Fibroblast of lung (primary cell): ENCODE data around the gene D2HGDH. TPM values are rescaled to one million over a fixed set of nuclear protein-coding genes. Genes with fewer than 3 reads are reported as not detected.

Experiments
- DNase-seq, 2 donors: peaks; one replicate each; pipeline versions ENCODE4 v3.0.0 to v3.0.0-alpha.2; 2010; ENCODE audit warnings: low read depth in 2 of 2
- H2AFZ ChIP-seq: 2 replicates; pipeline ENCODE4 v1.5.1; 2012; ENCODE audit warnings: low read length, control low read depth, inconsistent platforms
- H3K27ac ChIP-seq: 2 replicates; pipeline ENCODE4 v1.5.1; 2011; ENCODE audit warnings: low read length, control low read depth; ENCODE audit not compliant: insufficient read depth
- H3K27me3 ChIP-seq: 2 replicates; pipeline ENCODE4 v1.5.1; 2011; ENCODE audit warnings: mild to moderate bottlenecking, low read length; ENCODE audit not compliant: control insufficient read depth, insufficient read depth
- H3K36me3 ChIP-seq: 2 replicates; pipeline ENCODE4 v1.5.1; 2011; ENCODE audit warnings: low read length; ENCODE audit not compliant: control insufficient read depth, insufficient read depth
- H3K4me1 ChIP-seq: 2 replicates; pipeline ENCODE4 v1.5.1; 2011; ENCODE audit warnings: low read length; ENCODE audit not compliant: control insufficient read depth, insufficient read depth; ENCODE audit errors: extremely low read depth
- H3K4me2 ChIP-seq: 2 replicates; pipeline ENCODE4 v1.5.1; 2011; ENCODE audit warnings: low read length, control low read depth; ENCODE audit not compliant: insufficient read depth; ENCODE audit errors: extremely low read depth
- H3K4me3 ChIP-seq, 4 experiments: fragments of 200-600 bp in 1 of 4; sonication (generic) in 1 of 4; replicated peaks in 1 of 4; 2 replicates each; pipeline ENCODE4 v1.5.1; 2011 to 2016; ENCODE audit warnings: low read length in 4 of 4, low read depth in 3 of 4, mild to moderate bottlenecking in 3 of 4, control low read depth in 2 of 4, inconsistent platforms in 1 of 4, mixed read lengths in 1 of 4; ENCODE audit not compliant: insufficient read depth in 1 of 4; ENCODE audit errors: control extremely low read depth in 1 of 4
- H3K79me2 ChIP-seq: 2 replicates; pipeline ENCODE4 v1.5.1; 2012; ENCODE audit warnings: mild to moderate bottlenecking, low read length, inconsistent platforms; ENCODE audit not compliant: control insufficient read depth, insufficient read depth
- H3K9ac ChIP-seq: 2 replicates; pipeline ENCODE4 v1.5.1; 2011; ENCODE audit warnings: mild to moderate bottlenecking, low read length, control low read depth; ENCODE audit not compliant: insufficient read depth
- H3K9me3 ChIP-seq: 2 replicates; pipeline ENCODE4 v1.5.1; 2012; ENCODE audit warnings: low read depth, low read length; ENCODE audit not compliant: control insufficient read depth, insufficient read depth
- H4K20me1 ChIP-seq: 2 replicates; pipeline ENCODE4 v1.5.1; 2011; ENCODE audit warnings: low read length; ENCODE audit not compliant: control insufficient read depth, insufficient read depth; ENCODE audit errors: extremely low read depth
- EZH2 ChIP-seq: IDR thresholded peaks from 2 replicates; pipeline ENCODE4 v1.5.1; 2012; ENCODE audit warnings: low read length, control low read depth, mild to moderate bottlenecking; ENCODE audit errors: missing control alignments
- polyA plus RNA-seq, 2 donors: library from polyadenylated mRNA; depleted of rRNA in 1 of 2; stranded (reverse) in 1 of 2; unstranded in 1 of 2; fragments of >200 nt; gene quantifications; 2 replicates each; pipeline ENCODE4 v1.2.1, GENCODE V29; 2011 to 2012; ENCODE audit warnings: missing spikeins in 1 of 2
- total RNA-seq: library from RNA; depleted of rRNA; stranded (reverse); fragments of >200 nt; gene quantifications from 2 replicates; pipeline ENCODE4 v1.2.1, GENCODE V29; 2014
- TF ChIP-seq, protein P1 (sequence below), 2 donors: IDR thresholded peaks in 1 of 2; conservative IDR thresholded peaks in 1 of 2; 1 replicate in 1 of 2; 2 replicates in 1 of 2; pipeline ENCODE4 v1.5.1; 2011 to 2012; ENCODE audit warnings: low read length in 2 of 2, control low read depth in 1 of 2, inconsistent platforms in 1 of 2, low read depth in 1 of 2, mild to moderate bottlenecking in 1 of 2

Gene D2HGDH
- total and polyA plus RNA-seq, 2 donors (not counting 1 experiment from before 2014, with no cell fraction given), result 5.7 to 28.4 TPM

DNA sequence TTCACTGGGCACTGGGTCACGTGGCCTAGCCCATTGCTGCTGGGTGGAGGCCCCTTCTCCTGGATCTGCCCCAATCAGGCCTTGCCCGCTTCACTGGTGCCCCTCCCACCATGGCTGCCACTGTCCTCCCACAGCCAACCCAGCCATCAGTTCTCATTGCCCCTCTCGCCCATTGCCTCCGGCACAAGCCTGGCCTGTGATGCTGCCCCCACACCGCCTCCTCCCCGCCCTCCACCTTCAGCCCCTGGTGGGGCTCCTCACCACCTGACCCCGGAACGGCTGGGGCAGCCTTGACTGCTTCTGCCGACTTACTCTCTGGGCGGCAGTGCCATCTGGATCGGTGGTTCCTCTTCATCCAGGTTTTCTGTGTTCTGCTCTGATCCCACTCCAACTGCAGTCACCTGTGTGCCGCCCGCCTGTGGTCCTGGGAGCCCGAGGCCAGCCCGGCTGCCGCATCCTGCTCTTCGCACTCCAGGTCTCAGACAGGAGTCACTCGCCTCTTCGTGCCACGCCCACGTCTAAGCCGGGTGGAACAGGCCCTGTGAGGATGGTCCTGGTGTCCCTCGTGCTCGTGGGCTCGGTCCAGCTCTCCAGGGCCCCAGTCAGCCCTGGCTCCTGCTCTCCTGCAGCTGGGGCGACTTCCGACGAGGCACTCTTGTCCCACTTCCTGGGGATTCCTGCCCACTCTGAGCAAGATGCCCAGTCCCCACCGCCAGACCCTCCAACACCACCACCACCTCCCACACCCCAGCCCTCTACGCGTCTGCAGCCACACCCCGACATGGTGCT, 14.2 kb downstream of the D2HGDH start:
- no peaks in the 10 kb centered on the region for H3K4me1 ChIP-seq
- H3K9me3 ChIP-seq, result no peaks in the 10 kb centered on the region
- H4K20me1 ChIP-seq, result no peaks in the 10 kb centered on the region
- no peak overlapping the region for H2AFZ ChIP-seq
- no peak overlapping the region for H3K4me3 ChIP-seq
- H3K9ac ChIP-seq, result no peak overlapping the region
- H3K79me2 ChIP-seq, result no peaks in the 10 kb centered on the region
- no peak overlapping the region for H3K4me2 ChIP-seq
- no peak for DNase-seq
- H3K36me3 ChIP-seq, result peaks cover 14% of the 10 kb centered on the region
- TF ChIP-seq, protein P1, sequence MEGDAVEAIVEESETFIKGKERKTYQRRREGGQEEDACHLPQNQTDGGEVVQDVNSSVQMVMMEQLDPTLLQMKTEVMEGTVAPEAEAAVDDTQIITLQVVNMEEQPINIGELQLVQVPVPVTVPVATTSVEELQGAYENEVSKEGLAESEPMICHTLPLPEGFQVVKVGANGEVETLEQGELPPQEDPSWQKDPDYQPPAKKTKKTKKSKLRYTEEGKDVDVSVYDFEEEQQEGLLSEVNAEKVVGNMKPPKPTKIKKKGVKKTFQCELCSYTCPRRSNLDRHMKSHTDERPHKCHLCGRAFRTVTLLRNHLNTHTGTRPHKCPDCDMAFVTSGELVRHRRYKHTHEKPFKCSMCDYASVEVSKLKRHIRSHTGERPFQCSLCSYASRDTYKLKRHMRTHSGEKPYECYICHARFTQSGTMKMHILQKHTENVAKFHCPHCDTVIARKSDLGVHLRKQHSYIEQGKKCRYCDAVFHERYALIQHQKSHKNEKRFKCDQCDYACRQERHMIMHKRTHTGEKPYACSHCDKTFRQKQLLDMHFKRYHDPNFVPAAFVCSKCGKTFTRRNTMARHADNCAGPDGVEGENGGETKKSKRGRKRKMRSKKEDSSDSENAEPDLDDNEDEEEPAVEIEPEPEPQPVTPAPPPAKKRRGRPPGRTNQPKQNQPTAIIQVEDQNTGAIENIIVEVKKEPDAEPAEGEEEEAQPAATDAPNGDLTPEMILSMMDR (conservative IDR thresholded peaks at IDR 0.05 in 1 of 2, IDR thresholded peaks at IDR 0.05 in 1 of 2; ENCODE audit: low read depth in 1 of 2, low read length in 2 of 2), result no peak
- TF ChIP-seq EZH2, result no peak
- H3K27ac ChIP-seq, result no peak overlapping the region
- H3K27me3 ChIP-seq, result no peaks in the 10 kb centered on the region

DNA sequence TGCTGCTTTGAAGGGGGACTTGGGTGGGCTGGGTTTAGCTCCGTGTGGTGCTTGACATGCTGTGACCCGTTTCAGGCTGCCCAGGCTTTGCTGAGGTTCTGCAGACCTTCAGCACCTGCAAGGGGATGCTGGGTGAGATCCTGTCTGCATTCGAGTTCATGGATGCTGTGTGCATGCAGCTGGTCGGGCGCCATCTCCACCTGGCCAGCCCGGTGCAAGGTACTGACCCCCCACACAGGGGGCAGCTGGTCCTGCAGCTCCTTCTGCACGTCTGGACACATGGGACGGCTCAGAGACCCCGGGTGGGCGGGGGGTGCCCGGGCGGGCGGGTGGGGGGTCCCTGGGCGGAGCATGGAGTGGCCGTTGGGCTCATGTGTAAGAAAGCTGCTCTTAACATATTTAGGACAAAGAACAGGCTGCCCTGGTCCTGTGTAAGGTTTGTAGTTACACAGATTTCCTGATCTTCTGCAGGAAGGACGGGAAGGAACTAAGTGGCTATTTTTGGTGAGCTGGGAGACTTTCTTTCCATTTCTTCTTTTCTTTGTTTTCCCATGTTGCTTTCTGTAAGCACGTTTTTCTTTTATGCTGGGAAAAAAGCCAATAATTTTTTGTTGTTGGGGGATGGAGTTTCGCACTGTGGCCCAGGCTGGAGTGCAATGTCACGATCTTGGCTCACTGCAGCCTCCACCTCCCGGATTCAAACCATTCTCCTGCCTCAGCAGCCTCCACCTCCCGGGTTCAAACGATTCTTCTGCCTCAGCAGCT, 15.8 kb downstream of the D2HGDH start:
- no peaks in the 10 kb centered on the region for H3K79me2 ChIP-seq
- H3K27ac ChIP-seq, result no peak overlapping the region
- H3K4me1 ChIP-seq, result no peaks in the 10 kb centered on the region
- H4K20me1 ChIP-seq, result no peaks in the 10 kb centered on the region
- TF ChIP-seq EZH2, result no peak
- TF ChIP-seq, protein P1 (conservative IDR thresholded peaks at IDR 0.05 in 1 of 2, IDR thresholded peaks at IDR 0.05 in 1 of 2; ENCODE audit: low read depth in 1 of 2, low read length in 2 of 2), result no peak
- no peak for DNase-seq
- no peak overlapping the region for H3K4me3 ChIP-seq
- H3K9ac ChIP-seq, result no peak overlapping the region
- peaks cover 11% of the 10 kb centered on the region for H3K36me3 ChIP-seq
- H2AFZ ChIP-seq, result no peak overlapping the region
- H3K9me3 ChIP-seq, result no peaks in the 10 kb centered on the region
- H3K4me2 ChIP-seq, result no peak overlapping the region
- no peaks in the 10 kb centered on the region for H3K27me3 ChIP-seq

DNA sequence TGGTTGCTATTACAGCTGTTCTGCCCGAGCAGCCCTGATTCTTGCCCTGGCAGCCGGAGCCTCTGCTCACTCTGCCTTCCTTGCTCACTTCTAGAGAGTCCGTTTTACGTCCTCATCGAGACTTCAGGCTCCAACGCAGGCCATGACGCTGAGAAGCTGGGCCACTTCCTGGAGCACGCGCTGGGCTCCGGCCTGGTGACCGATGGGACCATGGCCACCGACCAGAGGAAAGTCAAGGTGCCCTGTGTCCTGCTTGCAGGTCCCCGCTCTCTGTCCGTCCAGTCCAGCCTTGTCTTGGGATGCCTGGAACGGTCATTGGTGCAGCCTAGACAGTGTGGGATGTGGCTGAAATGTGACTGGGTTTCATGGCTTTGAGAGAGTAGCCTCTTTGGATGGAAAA, 16.7 kb downstream of the D2HGDH start:
- H3K4me1 ChIP-seq, result no peaks in the 10 kb centered on the region
- no peaks in the 10 kb centered on the region for H3K9me3 ChIP-seq
- no peak overlapping the region for H3K27ac ChIP-seq
- no peaks in the 10 kb centered on the region for H3K79me2 ChIP-seq
- H3K4me2 ChIP-seq, result no peak overlapping the region
- H2AFZ ChIP-seq, result no peak overlapping the region
- no peaks in the 10 kb centered on the region for H4K20me1 ChIP-seq
- H3K9ac ChIP-seq, result no peak overlapping the region
- TF ChIP-seq EZH2, result no peak
- TF ChIP-seq, protein P1 (conservative IDR thresholded peaks at IDR 0.05 in 1 of 2, IDR thresholded peaks at IDR 0.05 in 1 of 2; ENCODE audit: low read depth in 1 of 2, low read length in 2 of 2), result no peak
- peaks cover 14% of the 10 kb centered on the region for H3K36me3 ChIP-seq
- no peak for DNase-seq
- H3K27me3 ChIP-seq, result no peaks in the 10 kb centered on the region
- H3K4me3 ChIP-seq, result no peak overlapping the region
